CD4-positive, alpha-beta T cell treated with Interleukin-4 for 4 hours (primary cell): ENCODE measurements around the gene INHBA.

Experiments used
- DNase-seq: peaks from one replicate; pipeline ENCODE4 v3.0.0-alpha.2; 2020

INHBA gene

DNA sequence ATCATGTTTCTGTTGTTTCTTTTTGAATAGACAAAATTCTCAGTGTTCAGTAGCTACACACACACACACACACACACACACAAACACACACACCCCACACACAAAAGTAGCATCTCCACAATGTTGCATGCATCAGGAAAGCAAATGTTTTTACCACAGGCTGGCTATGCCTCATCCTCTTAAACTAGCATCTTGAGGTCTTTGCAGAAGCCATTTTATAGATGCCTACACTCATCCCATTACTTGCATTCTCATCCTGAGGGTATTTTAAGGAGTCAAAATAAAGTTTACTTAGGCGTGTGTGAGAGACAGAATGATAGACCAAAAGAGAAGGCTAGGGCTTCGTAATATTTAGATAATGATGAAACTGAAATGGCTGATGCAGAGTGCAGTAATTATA is 7.9 kb upstream of the INHBA start:
- DNase-seq: no peak

DNA sequence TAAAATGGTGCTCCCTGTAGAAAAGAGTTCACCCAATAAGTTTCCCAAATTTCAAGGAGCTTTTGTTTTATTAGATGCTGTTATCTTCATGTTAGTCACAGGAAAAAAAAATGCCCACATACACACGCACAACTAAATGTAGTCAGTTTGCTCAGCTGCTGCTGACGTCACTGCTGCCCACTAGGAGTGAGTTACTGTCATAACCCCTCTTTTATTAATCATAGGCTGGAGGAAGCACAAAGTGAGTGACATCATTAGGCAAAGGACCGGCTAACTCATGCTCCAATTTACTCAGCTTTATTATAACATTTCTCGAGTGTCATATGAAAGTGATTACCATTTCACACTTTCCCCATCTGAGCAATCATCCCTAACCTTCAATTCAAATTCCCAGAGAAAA is 6.7 kb upstream of the INHBA start:
- no peak for DNase-seq

- no peak for DNase-seq
These were observed 5.9 kb upstream of the INHBA start for GRCh38 chr7:41708581-41709358.

DNA sequence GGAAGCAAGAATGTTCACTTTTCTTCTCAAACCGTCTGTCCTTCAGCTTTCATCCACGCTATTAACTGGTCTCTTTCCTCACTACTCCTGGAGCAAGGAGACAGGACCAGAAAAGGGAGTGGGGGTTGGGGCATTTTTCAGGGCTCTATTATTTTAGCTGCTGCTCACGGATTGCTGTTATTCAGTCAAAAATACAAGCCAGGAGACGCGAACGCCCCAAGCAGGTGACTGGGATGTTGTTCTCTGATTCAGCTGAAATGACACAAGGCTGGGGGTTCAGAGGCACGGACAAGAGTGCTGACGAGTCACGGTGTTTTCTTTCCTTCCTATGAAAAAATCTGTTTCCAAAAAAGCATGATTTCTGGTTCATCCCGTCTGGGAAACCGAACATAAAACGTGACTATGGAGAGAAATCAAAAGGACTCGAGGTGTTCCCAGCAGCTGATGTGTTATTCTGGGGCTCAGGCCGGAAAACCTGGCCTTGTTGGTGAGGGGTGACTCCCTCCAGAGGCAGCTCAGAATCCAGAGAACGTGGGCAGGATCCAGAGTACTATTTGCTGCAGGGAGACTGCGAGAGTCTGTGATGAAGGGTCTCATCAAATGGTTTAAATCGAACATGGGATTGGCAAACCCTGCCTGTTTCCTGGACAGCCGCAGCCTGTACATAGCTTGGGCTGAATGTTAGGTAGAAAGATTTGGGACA is 3.5 kb upstream of the INHBA start:
- DNase-seq: no peak

GRCh38 chr7:41705109-41705901 is 2.4 kb upstream of the INHBA start:
- peak; percentile 37 for DNase-seq

DNA sequence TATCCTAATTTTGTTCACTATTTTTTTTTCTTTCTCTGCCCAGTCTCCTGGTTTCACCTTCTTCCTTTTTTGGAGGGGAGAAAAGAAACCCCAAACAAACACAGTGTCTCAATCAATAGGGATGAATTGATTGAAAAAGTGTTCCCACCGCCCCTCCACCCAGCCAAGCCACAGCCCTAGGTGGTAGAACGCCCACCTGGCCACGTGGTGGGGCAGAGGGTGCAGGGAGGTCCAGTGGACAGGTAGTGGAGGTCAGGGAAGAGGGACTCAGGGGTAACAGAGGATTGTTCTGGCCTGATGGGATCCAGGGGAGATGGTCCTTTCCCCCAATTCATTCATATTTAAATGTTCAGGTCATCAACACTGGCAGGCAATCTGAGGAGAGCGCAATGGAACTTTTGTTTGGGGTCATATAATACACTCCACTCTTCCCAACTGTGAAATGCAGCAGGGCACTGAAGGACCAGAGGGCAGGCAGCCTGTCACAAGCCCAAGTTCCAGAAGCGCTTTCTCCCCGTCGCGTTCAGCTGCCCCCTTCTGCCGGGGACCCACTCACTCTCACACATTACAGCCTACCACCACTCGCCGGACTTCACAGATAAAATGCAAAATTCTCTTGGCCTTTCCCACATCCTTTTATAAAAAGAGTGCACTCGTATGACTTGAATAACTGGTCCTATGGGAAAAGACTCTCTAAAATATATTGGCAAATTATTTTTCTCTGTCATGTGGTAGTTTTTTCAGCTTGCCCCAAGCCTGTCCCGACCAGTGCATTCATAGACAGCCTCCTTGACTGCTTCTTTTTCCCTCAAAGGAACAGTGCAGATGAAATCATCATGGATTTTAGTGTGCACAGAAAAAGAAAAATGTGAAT is 1.6 kb downstream of the INHBA start:
- DNase-seq: no peak

DNA sequence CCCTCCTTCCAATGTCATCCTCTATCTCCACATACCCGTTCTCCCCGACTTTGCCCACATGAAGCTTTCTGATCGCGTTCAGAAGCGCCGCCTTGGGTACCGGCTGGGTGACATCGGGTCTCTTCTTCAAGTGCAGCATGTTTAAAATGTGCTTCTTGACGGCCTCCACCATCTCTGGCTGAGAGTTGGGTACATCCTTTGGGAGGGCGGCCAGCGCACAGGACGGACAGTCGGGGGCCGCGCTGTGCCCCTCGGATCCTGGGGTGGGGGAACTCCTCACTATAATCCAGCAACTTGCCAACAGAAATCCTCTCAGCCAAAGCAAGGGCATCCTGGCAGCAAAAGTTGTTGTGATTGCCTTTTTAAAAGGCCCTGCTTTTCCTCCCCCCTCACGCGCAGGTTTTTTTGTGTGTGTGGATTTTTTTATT is 2.8 kb downstream of the INHBA start:
- DNase-seq: no peak

GRCh38 chr7:41699516-41699915 is 3.4 kb downstream of the INHBA start:
- DNase-seq: no peak

DNA sequence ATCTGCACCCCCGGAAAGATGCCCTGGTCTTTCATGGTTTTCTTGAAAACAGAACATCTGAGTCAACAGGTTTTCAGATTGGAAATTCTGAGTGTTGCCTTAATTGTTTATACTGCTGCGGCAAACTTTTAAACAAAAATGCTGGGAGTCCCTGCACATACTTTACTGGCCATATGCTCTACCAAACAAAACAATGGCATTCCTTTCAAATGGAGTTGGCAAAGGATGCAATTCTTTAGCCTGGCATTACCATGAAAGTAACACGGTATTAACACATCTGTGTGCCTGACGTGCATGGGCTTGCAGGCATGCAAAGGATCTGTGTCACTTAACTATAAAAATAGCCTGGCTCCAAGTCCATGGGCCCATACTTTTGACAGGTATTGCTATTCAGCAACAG is 4.2 kb downstream of the INHBA start:
- DNase-seq: no peak

GRCh38 chr7:41698114-41698513 is 4.8 kb downstream of the INHBA start:
- DNase-seq: no peak

- DNase-seq: peak; percentile 6
These were observed 6.5 kb downstream of the INHBA start for GRCh38 chr7:41696323-41696916.

- no peak for DNase-seq
These were observed 7.1 kb downstream of the INHBA start for GRCh38 chr7:41695661-41696322.

DNA sequence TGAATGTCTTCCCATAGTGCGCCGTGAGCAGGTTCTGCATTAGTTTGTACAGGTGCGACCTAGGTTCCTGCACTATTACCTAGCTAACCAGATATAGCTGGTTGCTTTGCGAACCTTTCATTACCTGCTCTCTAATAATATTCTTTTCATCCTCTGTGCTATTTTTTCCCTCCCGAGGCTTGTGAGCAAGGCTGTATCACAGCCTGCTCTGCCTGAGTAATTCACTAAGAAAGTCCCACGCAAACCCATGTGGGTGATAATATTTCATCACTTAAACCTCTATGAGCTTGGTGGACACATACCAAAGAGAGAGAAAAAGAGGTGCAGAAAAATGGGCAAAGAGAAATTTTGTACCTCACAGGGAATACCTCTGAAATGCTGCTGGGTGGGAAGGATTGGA is 8.4 kb downstream of the INHBA start:
- no peak for DNase-seq

DNA sequence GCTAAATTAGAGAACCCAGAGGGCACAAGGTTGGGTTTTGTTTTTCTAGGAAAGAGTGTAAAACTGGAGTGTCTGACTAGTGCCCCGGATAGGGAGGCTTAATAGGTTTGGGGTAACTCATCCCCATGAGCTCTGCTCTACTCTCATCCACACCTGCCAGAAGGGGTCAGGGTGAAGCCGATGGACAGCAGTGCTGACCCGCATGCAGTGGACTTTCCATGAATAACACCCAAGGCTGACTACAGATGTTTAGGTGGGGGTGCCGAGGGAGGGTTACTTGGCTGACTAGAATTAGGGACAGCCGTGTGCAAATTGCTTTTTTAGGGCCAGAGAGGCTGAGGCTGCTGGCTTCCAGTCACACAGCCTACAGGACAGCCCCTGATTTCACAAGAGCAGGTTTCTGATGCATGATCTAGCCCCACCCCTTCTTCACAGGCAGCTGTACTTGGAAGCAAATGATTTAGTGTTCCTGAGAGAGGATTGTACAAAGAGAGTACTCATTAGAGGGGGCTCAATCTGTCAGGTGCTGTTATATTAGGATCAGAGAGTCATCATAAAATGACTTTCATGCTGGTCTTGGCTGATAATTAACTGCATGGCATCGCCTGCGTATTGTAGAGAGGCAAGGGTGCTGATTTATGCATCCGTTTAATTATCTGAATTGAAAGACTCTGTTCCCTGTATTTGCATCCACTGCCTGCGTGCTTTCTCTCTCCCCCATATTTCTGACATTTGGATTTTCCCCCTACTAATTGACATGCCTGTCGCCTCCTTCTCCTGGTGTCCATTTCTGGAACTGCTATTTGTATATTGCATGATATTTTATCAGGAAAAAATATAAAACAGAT is 9.5 kb downstream of the INHBA start:
- no peak for DNase-seq

- DNase-seq: no peak
These were observed 10.6 kb downstream of the INHBA start for GRCh38 chr7:41692251-41692650.

- DNase-seq: no peak
These were observed 11.4 kb downstream of the INHBA start for GRCh38 chr7:41691286-41692190.

- DNase-seq: no peak
These were observed 13.1 kb downstream of the INHBA start for GRCh38 chr7:41689815-41690214.

DNA sequence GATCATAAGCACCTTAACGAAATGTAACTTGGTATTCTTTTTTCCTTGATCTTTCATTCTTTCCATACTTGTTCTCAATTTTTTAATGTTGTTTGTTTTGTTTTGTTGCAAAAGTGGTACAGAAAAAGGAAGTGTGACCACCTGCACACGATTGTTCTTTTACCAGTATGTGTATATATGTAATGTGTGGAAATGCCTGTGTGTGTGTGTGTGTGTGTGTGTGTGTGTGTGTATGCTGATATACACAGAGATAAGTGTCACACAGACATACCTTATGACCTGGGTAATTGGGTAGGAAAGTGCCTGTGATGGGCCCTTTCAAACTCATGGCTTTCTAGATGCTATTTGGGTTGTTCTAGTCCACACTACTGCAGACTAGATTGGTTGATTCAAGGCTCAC is 14.0 kb downstream of the INHBA start:
- no peak for DNase-seq

GRCh38 chr7:41688012-41688625 is 14.8 kb downstream of the INHBA start:
- no peak for DNase-seq
